Aorta (tissue), 5 donors: ENCODE data around the gene ZGRF1. TPM values are rescaled to one million over a fixed set of nuclear protein-coding genes. Genes with fewer than 3 reads are reported as not detected.
A peak's percentile ranks its signal among the peaks of the same experiment; 100 is the strongest.
"Not testable (repeated sequence)": the region's sequence is repeated elsewhere in the genome, so short reads cannot be mapped to it uniquely, and the experiment has no call there.

ENCODE experiments used
- ATAC-seq: fragments of 200-7000 bp; cut with Tn5 transposase; one replicate; pipeline ENCODE4 v1.9.1; 2022; ENCODE audit warnings: moderate library complexity; ENCODE audit not compliant: low FRiP score
- DNase-seq, 2 donors: peaks; one replicate each; pipeline ENCODE4 v3.0.0-alpha.2; 2020
- H3K27ac ChIP-seq, 2 donors: one replicate each; pipeline ENCODE4 v1.5.1; 2013; ENCODE audit warnings: low read length in 2 of 2, mild to moderate bottlenecking in 2 of 2, moderate library complexity in 2 of 2, control low read depth in 1 of 2, inconsistent platforms in 1 of 2, low read depth in 1 of 2
- H3K27me3 ChIP-seq, 2 donors: one replicate each; pipeline ENCODE4 v1.6.1; 2013; ENCODE audit warnings: control low read depth in 1 of 2, low read length in 1 of 2, mild to moderate bottlenecking in 1 of 2, moderate library complexity in 1 of 2; ENCODE audit not compliant: insufficient read depth in 2 of 2, control insufficient read depth in 1 of 2
- H3K36me3 ChIP-seq, 2 donors: one replicate each; pipeline ENCODE4 v1.6.1; 2013; ENCODE audit warnings: control low read depth in 1 of 2, low read length in 1 of 2, mild to moderate bottlenecking in 1 of 2; ENCODE audit not compliant: insufficient read depth in 2 of 2, control insufficient read depth in 1 of 2
- H3K4me1 ChIP-seq, 2 donors: one replicate each; pipeline ENCODE4 v1.6.1; 2013; ENCODE audit warnings: low read length in 2 of 2, control low read depth in 1 of 2, mild to moderate bottlenecking in 1 of 2, moderate library complexity in 1 of 2; ENCODE audit not compliant: insufficient read depth in 2 of 2, control insufficient read depth in 1 of 2
- H3K4me3 ChIP-seq, 2 donors: one replicate each; pipeline ENCODE4 v1.5.1; 2013; ENCODE audit warnings: low read length in 2 of 2, control low read depth in 1 of 2, mild to moderate bottlenecking in 1 of 2
- H3K9me3 ChIP-seq: one replicate; pipeline ENCODE4 v1.6.1; 2013; ENCODE audit warnings: mild to moderate bottlenecking, low read length; ENCODE audit not compliant: control insufficient read depth
- WGBS, 2 donors: extraction: QIAGEN DNeasy Blood & Tissue Kit; methylation state at CpG; one replicate each; pipeline ENCODE4 v1.1.7; 2013; 5-methylcytosine and 5-hydroxymethylcytosine counted together
- intact Hi-C, 2 donors: fragments of 100-400 bp; cut with DNase I; formaldehyde crosslinking; loops; one replicate each; pipeline versions ENCODE4 v1.14.2 to v1.15.0; 2022
- polyA plus RNA-seq, 2 donors: library from polyadenylated mRNA; stranded (reverse); fragments of 200-250 nt; gene quantifications; one replicate each; pipeline ENCODE4 v1.2.3, GENCODE V29; 2013
- total RNA-seq, 2 donors: library from RNA; stranded (reverse); fragmentation: NEBNext Ultra II Directional; extraction: Animal tissue kit (Norgen Biotek cat#: 25700); gene quantifications; one replicate each; pipeline ENCODE4 v1.2.1, GENCODE V29; 2021
- donor health status: healthy with polysubstance abuse.
- donor health status: Bipolar disorder and iron deficiency.
- donor health status: DM: no; HTN: no; CAD: no.
- donor health status: DM: no; HTN: no; CAD: no.
- donor health status: DM: yes; HTN: yes; CAD: no.

Gene ZGRF1
- total and polyA plus RNA-seq, 4 donors: 2.9 to 6.3 (median 5.4) TPM; not detected in 1

GRCh38 chr4:112646632-112647537, 10.2 kb upstream of the ZGRF1 start:
- Histone ChIP-seq H3K27ac (no peak overlapping the region), H3K4me1 (no peaks in the 10 kb centered on the region), H3K9me3 (no peaks in the 10 kb centered on the region), H3K4me3 (no peak overlapping the region), H3K27me3 (peaks cover 0 to 2% of the 10 kb centered on the region in 2 donors), H3K36me3 (peaks cover 5 to 9% of the 10 kb centered on the region in 2 donors)
- 53 to 60% methylated on average over 6 of the region's 6 CpGs for WGBS, 2 donors
- ATAC-seq (no peak), DNase-seq (no peak)
- intact Hi-C loops: no loop called here

- Histone ChIP-seq H3K27me3 (peaks cover 0 to 2% of the 10 kb centered on the region in 2 donors), H3K4me3 (no peak overlapping the region), H3K9me3 (no peaks in the 10 kb centered on the region), H3K27ac (no peak overlapping the region), H3K36me3 (peaks cover 5 to 9% of the 10 kb centered on the region in 2 donors), H3K4me1 (no peaks in the 10 kb centered on the region)
- intact Hi-C loops: no loop called here
- DNase-seq: no peak
- WGBS, 2 donors: 62 to 67% methylated on average over 8 of the region's 8 CpGs
- ATAC-seq: no peak
These were observed 9.0 kb upstream of the ZGRF1 start for GRCh38 chr4:112645541-112646329.

- DNase-seq, H3K27ac ChIP-seq, H3K27me3 ChIP-seq, ATAC-seq, H3K4me3 ChIP-seq, intact Hi-C loops, H3K9me3 ChIP-seq, H3K4me1 ChIP-seq, H3K36me3 ChIP-seq: not testable (repeated sequence)
- WGBS, 2 donors: 86 to 88% methylated on average over 10 of the region's 10 CpGs
These were observed 8.2 kb upstream of the ZGRF1 start for GRCh38 chr4:112644595-112645535.

- Histone ChIP-seq H3K4me1 (peaks cover 0 to 2% of the 10 kb centered on the region in 2 donors), H3K4me3 (no peak overlapping the region), H3K9me3 (no peaks in the 10 kb centered on the region), H3K27ac (no peak overlapping the region), H3K36me3 (peaks cover 0 to 3% of the 10 kb centered on the region in 2 donors), H3K27me3 (peaks cover 0 to 2% of the 10 kb centered on the region in 2 donors)
- 77 to 88% methylated on average over 2 of the region's 2 CpGs for WGBS, 2 donors
- DNase-seq (no peak), ATAC-seq (no peak)
- intact Hi-C loops: no loop called here
These were observed 5.8 kb upstream of the ZGRF1 start for GRCh38 chr4:112642526-112642925.

- intact Hi-C loops: loop anchor here in 1 of 2 donors (5.0 kb wide), 1 partner anchor 300 kb away; no protein-coding TSS in a partner anchor
- 0 to 1% methylated on average over 8 of the region's 8 CpGs for WGBS, 2 donors
- ATAC-seq: peak; percentile 1
- no peaks in the 10 kb centered on the region for H3K9me3 ChIP-seq
- H3K4me3 ChIP-seq: peak overlapping the region; percentile 92
- peak overlapping the region; percentile 42 to 85 for H3K27ac ChIP-seq
- no peak for DNase-seq
- peaks cover 0 to 2% of the 10 kb centered on the region in 2 donors for H3K4me1 ChIP-seq
- no peaks in the 10 kb centered on the region for H3K27me3 ChIP-seq
- H3K36me3 ChIP-seq: no peaks in the 10 kb centered on the region
These were observed 800 bp upstream of the ZGRF1 start for GRCh38 chr4:112637552-112637866.

- H3K9me3 ChIP-seq: no peaks in the 10 kb centered on the region
- H3K4me3 ChIP-seq: no peak overlapping the region
- no peaks in the 10 kb centered on the region for H3K36me3 ChIP-seq
- H3K27me3 ChIP-seq: no peaks in the 10 kb centered on the region
- ATAC-seq (no peak), DNase-seq (no peak)
- intact Hi-C loops: loop anchor here (1.0 to 5.0 kb wide), 3 partner anchors 129 to 304 kb away; no protein-coding TSS in a partner anchor
- no peaks in the 10 kb centered on the region for H3K4me1 ChIP-seq
- no peak overlapping the region for H3K27ac ChIP-seq
- WGBS, 2 donors: 26 to 32% methylated on average over 4 of the region's 4 CpGs
These were observed 3.1 kb downstream of the ZGRF1 start for GRCh38 chr4:112633477-112634235.

GRCh38 chr4:112626228-112626627, 10.5 kb downstream of the ZGRF1 start:
- WGBS, 2 donors: 83 to 84% methylated on average over 4 of the region's 4 CpGs
- DNase-seq (no peak), ATAC-seq (no peak)
- Histone ChIP-seq H3K4me1 (no peaks in the 10 kb centered on the region), H3K27me3 (no peaks in the 10 kb centered on the region), H3K4me3 (no peak overlapping the region), H3K9me3 (no peaks in the 10 kb centered on the region), H3K36me3 (no peaks in the 10 kb centered on the region), H3K27ac (no peak overlapping the region)
- intact Hi-C loops: no loop called here
